Body of pancreas (tissue), 4 donors: ENCODE data around the gene APC2.

ENCODE experiments used
- CTCF ChIP-seq, 7 experiments: fragments of 450-650 bp in 4 of 7; fragments of 200-600 bp in 3 of 7; sonication (generic) in 3 of 7; IDR thresholded peaks; one replicate each; pipeline ENCODE4 v1.5.1; 2016 to 2019; ENCODE audit warnings: antibody characterized with exemption in 7 of 7
- POLR2A ChIP-seq, 3 donors: fragments of 450-650 bp; IDR thresholded peaks; one replicate each; pipeline ENCODE4 v1.6.1; 2016; ENCODE audit warnings: antibody characterized with exemption in 3 of 3, mild to moderate bottlenecking in 2 of 3

GRCh38 chr19:1416014-1416841 lies 33.7 kb upstream of the APC2 start:
- TF ChIP-seq CTCF (IDR thresholded peaks at IDR 0.05) (no peak), POLR2A (IDR thresholded peaks at IDR 0.05) (no peak)
